Measurements from ENCODE around the gene SURF1.
A peak's percentile ranks its signal among the peaks of the same experiment; 100 is the strongest.

DNA sequence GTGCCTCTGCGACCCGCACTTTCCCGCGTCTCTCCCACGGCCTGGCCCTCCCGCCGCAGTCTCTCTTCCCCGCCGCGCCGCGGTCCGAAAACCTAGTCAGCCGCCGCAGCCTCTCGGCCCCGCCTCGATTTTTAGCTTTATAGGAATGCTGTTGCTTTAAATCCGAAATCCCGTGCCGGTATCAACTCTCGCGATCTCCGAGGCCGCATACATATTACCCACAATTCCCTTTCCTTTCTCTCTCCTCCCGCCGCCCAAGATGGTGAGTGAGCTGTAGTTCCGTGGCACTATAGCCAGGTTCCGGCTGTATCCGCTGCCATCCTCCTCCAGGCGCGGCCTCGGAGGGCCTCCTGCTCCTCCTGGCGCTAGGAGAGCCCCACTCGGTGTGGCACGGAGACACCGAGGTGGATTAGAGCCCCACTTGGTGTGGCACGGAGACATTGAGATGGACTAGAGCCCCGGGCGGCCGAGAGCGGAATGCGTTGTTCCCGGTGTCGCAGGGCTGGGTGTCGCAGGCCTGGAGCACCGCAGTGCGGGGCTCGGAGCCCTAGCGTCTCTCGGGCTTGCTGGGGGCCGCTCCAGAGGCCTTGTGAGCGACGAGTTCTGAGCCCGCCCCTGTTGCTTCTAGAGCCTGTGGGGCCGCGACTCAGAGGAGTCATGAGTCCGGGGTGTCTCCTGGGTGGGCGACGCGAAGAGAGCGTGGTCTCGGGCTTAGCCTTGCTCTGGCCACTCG lies 8.1 kb downstream of the SURF1 start, which contains the start of the genes MED22 and RPL7A:
- TF ChIP-seq, protein P1, sequence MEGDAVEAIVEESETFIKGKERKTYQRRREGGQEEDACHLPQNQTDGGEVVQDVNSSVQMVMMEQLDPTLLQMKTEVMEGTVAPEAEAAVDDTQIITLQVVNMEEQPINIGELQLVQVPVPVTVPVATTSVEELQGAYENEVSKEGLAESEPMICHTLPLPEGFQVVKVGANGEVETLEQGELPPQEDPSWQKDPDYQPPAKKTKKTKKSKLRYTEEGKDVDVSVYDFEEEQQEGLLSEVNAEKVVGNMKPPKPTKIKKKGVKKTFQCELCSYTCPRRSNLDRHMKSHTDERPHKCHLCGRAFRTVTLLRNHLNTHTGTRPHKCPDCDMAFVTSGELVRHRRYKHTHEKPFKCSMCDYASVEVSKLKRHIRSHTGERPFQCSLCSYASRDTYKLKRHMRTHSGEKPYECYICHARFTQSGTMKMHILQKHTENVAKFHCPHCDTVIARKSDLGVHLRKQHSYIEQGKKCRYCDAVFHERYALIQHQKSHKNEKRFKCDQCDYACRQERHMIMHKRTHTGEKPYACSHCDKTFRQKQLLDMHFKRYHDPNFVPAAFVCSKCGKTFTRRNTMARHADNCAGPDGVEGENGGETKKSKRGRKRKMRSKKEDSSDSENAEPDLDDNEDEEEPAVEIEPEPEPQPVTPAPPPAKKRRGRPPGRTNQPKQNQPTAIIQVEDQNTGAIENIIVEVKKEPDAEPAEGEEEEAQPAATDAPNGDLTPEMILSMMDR (IDR thresholded peaks at IDR 0.05 in 2 of 3, conservative IDR thresholded peaks at IDR 0.05 in 1 of 3; ENCODE audit: insufficient read depth in 2 of 3, low read depth in 1 of 3, low read length in 3 of 3): peak in 1 of 3 experiments; percentile 16; a peak in 1 of 6 replicates
- no peak for TF ChIP-seq E4F1 (CRISPR knock-in tag; IDR thresholded peaks at IDR 0.05; ENCODE audit: borderline replicate concordance)
- no peak for TF ChIP-seq REST (IDR thresholded peaks at IDR 0.05; ENCODE audit: borderline replicate concordance)
- TF ChIP-seq REST (CRISPR knock-in tag; IDR thresholded peaks at IDR 0.05; ENCODE audit: low read depth): no peak
- no peak for TF ChIP-seq ZNF785 (CRISPR knock-in tag; IDR thresholded peaks at IDR 0.05)
- no peak; the same call in 1 of the 2 replicates for TF ChIP-seq NFE2 (IDR thresholded peaks at IDR 0.05; ENCODE audit: low read depth)
- no peak for TF ChIP-seq DACH1 (IDR thresholded peaks at IDR 0.05; ENCODE audit: partially characterized antibody)
- TF ChIP-seq ETS1 (conservative IDR thresholded peaks at IDR 0.05; ENCODE audit: control insufficient read depth, low read depth, low read length): 0 out of 2 replicates have a peak, but pooled peaks have one; percentile 38
- TF ChIP-seq ZNF436 (CRISPR knock-in tag; IDR thresholded peaks at IDR 0.05): 0 out of 2 replicates have a peak, but pooled peaks have one; percentile 2
